ENCODE measurements around the gene SLC1A3. TPM values are rescaled to one million over a fixed set of nuclear protein-coding genes. Genes with fewer than 3 reads are reported as not detected.

Gene SLC1A3
- total RNA-seq, 1 experiment from 2014 or later = 28.9 TPM

- ChIA-PET POLR2A (ENCODE audit: low non-redundant PET) (no interaction called here), CTCF (no interaction called here)
- intact Hi-C loops (cut with micrococcal nuclease; ENCODE audit: unreplicated experiment) = no loop called here
- no TSS peak for BruUV-seq (replicated peaks)
- Histone ChIP-seq H3K4me1 (ENCODE audit: insufficient read depth, low read length, poor library complexity, severe bottlenecking) (no peaks in the 10 kb centered on the region), H3K36me3 (ENCODE audit: insufficient read depth, low read length, poor library complexity, severe bottlenecking) (no peaks in the 10 kb centered on the region), H3K4me3 (ENCODE audit: low read depth, low read length, poor library complexity, severe bottlenecking) (no peak overlapping the region), H3K27ac (ENCODE audit: low read depth, low read length, poor library complexity, severe bottlenecking) (no peak overlapping the region), H3K27me3 (replicated peaks; ENCODE audit: insufficient read depth, low read depth, low read length, poor library complexity) (no peaks in the 10 kb centered on the region), H3K9me3 (ENCODE audit: low read depth, low read length, poor library complexity, severe bottlenecking) (no peaks in the 10 kb centered on the region)
- no peak for DNase-seq (ENCODE audit: low spot score)
- no peak for TF ChIP-seq CTCF (conservative IDR thresholded peaks at IDR 0.05; ENCODE audit: low read depth, low read length)
- TF ChIP-seq EZH2 (IDR thresholded peaks at IDR 0.05; ENCODE audit: borderline replicate concordance, low read depth, low read length, poor library complexity, severe bottlenecking) = no peak
Measured at GRCh38 chr5:36712706-36713105, 106.3 kb downstream of the SLC1A3 start.

GRCh38 chr5:36713541-36713940 is 107.1 kb downstream of the SLC1A3 start:
- no TSS peak for BruUV-seq (replicated peaks)
- ChIA-PET CTCF (no interaction called here), POLR2A (ENCODE audit: low non-redundant PET) (no interaction called here)
- intact Hi-C loops (cut with micrococcal nuclease; ENCODE audit: unreplicated experiment) = no loop called here
- TF ChIP-seq CTCF (conservative IDR thresholded peaks at IDR 0.05; ENCODE audit: low read depth, low read length) (no peak), EZH2 (IDR thresholded peaks at IDR 0.05; ENCODE audit: borderline replicate concordance, low read depth, low read length, poor library complexity, severe bottlenecking) (no peak)
- no peaks in the 10 kb centered on the region for H3K27me3 ChIP-seq (replicated peaks; ENCODE audit: insufficient read depth, low read depth, low read length, poor library complexity)
- no peak for DNase-seq (ENCODE audit: low spot score)
- H3K36me3 ChIP-seq (ENCODE audit: insufficient read depth, low read length, poor library complexity, severe bottlenecking) = no peaks in the 10 kb centered on the region
- H3K9me3 ChIP-seq (ENCODE audit: low read depth, low read length, poor library complexity, severe bottlenecking) = no peaks in the 10 kb centered on the region
- H3K4me3 ChIP-seq (ENCODE audit: low read depth, low read length, poor library complexity, severe bottlenecking) = no peak overlapping the region
- H3K27ac ChIP-seq (ENCODE audit: low read depth, low read length, poor library complexity, severe bottlenecking) = no peak overlapping the region
- H3K4me1 ChIP-seq (ENCODE audit: insufficient read depth, low read length, poor library complexity, severe bottlenecking) = no peaks in the 10 kb centered on the region

GRCh38 chr5:36717131-36717695 is 110.8 kb downstream of the SLC1A3 start:
- intact Hi-C loops (cut with micrococcal nuclease; ENCODE audit: unreplicated experiment) = no loop called here
- no TSS peak for BruUV-seq (replicated peaks)
- no peak for TF ChIP-seq CTCF (conservative IDR thresholded peaks at IDR 0.05; ENCODE audit: low read depth, low read length)
- no peak for TF ChIP-seq EZH2 (IDR thresholded peaks at IDR 0.05; ENCODE audit: borderline replicate concordance, low read depth, low read length, poor library complexity, severe bottlenecking)
- Histone ChIP-seq H3K4me3 (ENCODE audit: low read depth, low read length, poor library complexity, severe bottlenecking) (no peak overlapping the region), H3K27ac (ENCODE audit: low read depth, low read length, poor library complexity, severe bottlenecking) (no peak overlapping the region), H3K27me3 (replicated peaks; ENCODE audit: insufficient read depth, low read depth, low read length, poor library complexity) (no peaks in the 10 kb centered on the region), H3K4me1 (ENCODE audit: insufficient read depth, low read length, poor library complexity, severe bottlenecking) (peaks cover 30% of the 10 kb centered on the region), H3K36me3 (ENCODE audit: insufficient read depth, low read length, poor library complexity, severe bottlenecking) (no peaks in the 10 kb centered on the region), H3K9me3 (ENCODE audit: low read depth, low read length, poor library complexity, severe bottlenecking) (no peaks in the 10 kb centered on the region)
- DNase-seq (ENCODE audit: low spot score) = no peak
- ChIA-PET CTCF (no interaction called here), POLR2A (ENCODE audit: low non-redundant PET) (no interaction called here)

Measured in A673 (cell line).